Endothelial cell of umbilical vein (primary cell): ENCODE measurements around the gene CFAP46. TPM values are rescaled to one million over a fixed set of nuclear protein-coding genes. Genes with fewer than 3 reads are reported as not detected.

ENCODE experiments used
- BruUV-seq: library from RNA; stranded (reverse); fragments of 400-500 nt; replicated peaks from 2 replicates; lab custom pipeline; 2021; lab: Mats Ljungman, UMichigan
- CTCF ChIA-PET: fragments of 300-600, 350-600 bp; sonication (Branson Sonifier 250); formaldehyde crosslinking; loops from one replicate; lab custom pipeline; 2021; ENCODE audit warnings: antibody characterized with exemption, inconsistent platforms; lab: Charles Lee
- POLR2A ChIA-PET: fragments of 300-600, 350-600 bp; sonication (Branson Sonifier 250); formaldehyde crosslinking; loops from one replicate; lab custom pipeline; 2021; ENCODE audit warnings: antibody characterized with exemption, inconsistent platforms; lab: Charles Lee
- DNase-seq: peaks from one replicate; pipeline ENCODE4 v3.0.0-alpha.2; 2011; ENCODE audit warnings: low read depth, low spot score
- FAIRE-seq: peaks from 2 replicates; lab custom pipeline; 2011; peaks lifted over from hg19 to GRCh38; lab: Jason Lieb, UNC
- H2AFZ ChIP-seq: 2 replicates; pipeline ENCODE4 v1.6.0; 2012; ENCODE audit warnings: low read depth, low read length, control low read depth, inconsistent platforms
- H3K27ac ChIP-seq: 2 replicates; pipeline ENCODE4 v1.5.1; 2011; ENCODE audit warnings: low read depth, mild to moderate bottlenecking, control low read depth, low read length, moderate library complexity; ENCODE audit not compliant: insufficient read depth
- H3K27me3 ChIP-seq, 2 experiments: 2 replicates each; pipeline versions ENCODE4 v1.6.0 to v1.6.1; 2011; ENCODE audit warnings: low read length in 2 of 2, mixed read lengths in 1 of 2; ENCODE audit not compliant: control insufficient read depth in 2 of 2, insufficient read depth in 2 of 2
- H3K36me3 ChIP-seq, 2 experiments: 2 replicates in 1 of 2; 3 replicates in 1 of 2; pipeline ENCODE4 v1.5.1; 2011; ENCODE audit warnings: low read length in 2 of 2, mild to moderate bottlenecking in 1 of 2, moderate library complexity in 1 of 2; ENCODE audit not compliant: control insufficient read depth in 2 of 2, insufficient read depth in 2 of 2; ENCODE audit errors: extremely low read depth in 1 of 2
- H3K4me1 ChIP-seq: 3 replicates; pipeline ENCODE4 v1.5.1; 2011; ENCODE audit warnings: mild to moderate bottlenecking, low read length; ENCODE audit not compliant: control insufficient read depth, insufficient read depth; ENCODE audit errors: extremely low read depth
- H3K4me2 ChIP-seq: 2 replicates; pipeline ENCODE4 v1.6.1; 2011; ENCODE audit warnings: low read length, control low read depth, mixed read lengths; ENCODE audit not compliant: insufficient read depth
- H3K4me3 ChIP-seq, 3 experiments: fragments of 200-600 bp in 1 of 3; sonication (generic), shearing (Covaris generic) in 1 of 3; replicated peaks in 1 of 3; 2 replicates each; pipeline ENCODE4 v1.5.1; 2011 to 2016; ENCODE audit warnings: control low read depth in 3 of 3, low read length in 3 of 3, mild to moderate bottlenecking in 2 of 3, inconsistent platforms in 1 of 3, low read depth in 1 of 3, moderate library complexity in 1 of 3; ENCODE audit not compliant: insufficient read depth in 1 of 3
- H3K79me2 ChIP-seq: 2 replicates; pipeline ENCODE4 v1.6.0; 2012; ENCODE audit warnings: low read length, inconsistent platforms; ENCODE audit not compliant: control insufficient read depth, insufficient read depth
- H3K9ac ChIP-seq: replicated peaks from 2 replicates; pipeline ENCODE3; 2011; ENCODE audit warnings: low read length, control low read depth; ENCODE audit not compliant: insufficient read depth; ENCODE audit errors: extremely low read depth
- H3K9me1 ChIP-seq: replicated peaks from 3 replicates; pipeline ENCODE4 v1.6.0; 2011; ENCODE audit warnings: mild to moderate bottlenecking, low read length; ENCODE audit not compliant: control insufficient read depth, insufficient read depth; ENCODE audit errors: extremely low read depth
- H3K9me3 ChIP-seq: replicated peaks from 2 replicates; pipeline ENCODE4 v1.5.1; 2012; ENCODE audit warnings: low read length, inconsistent platforms; ENCODE audit not compliant: control insufficient read depth, insufficient read depth
- H4K20me1 ChIP-seq: replicated peaks from 2 replicates; pipeline ENCODE3; 2011; ENCODE audit warnings: mild to moderate bottlenecking, low read length; ENCODE audit not compliant: control insufficient read depth, insufficient read depth; ENCODE audit errors: extremely low read depth
- CTCF ChIP-seq, 2 donors: IDR thresholded peaks; 1 replicate in 1 of 2; 2 replicates in 1 of 2; pipeline ENCODE4 v1.5.1; 2011; ENCODE audit warnings: low read length in 2 of 2, mild to moderate bottlenecking in 2 of 2, moderate library complexity in 2 of 2, control low read depth in 1 of 2, inconsistent platforms in 1 of 2, low read depth in 1 of 2; ENCODE audit not compliant: insufficient read depth in 1 of 2; ENCODE audit errors: extremely low read depth in 1 of 2
- FOS ChIP-seq: IDR thresholded peaks from 2 replicates; pipeline ENCODE4 v1.6.1; 2011; ENCODE audit warnings: mild to moderate bottlenecking, low read length, moderate library complexity, borderline replicate concordance; ENCODE audit not compliant: insufficient read depth
- GATA2 ChIP-seq: IDR thresholded peaks from 2 replicates; pipeline ENCODE4 v1.7.0; 2011; ENCODE audit warnings: low read depth, mild to moderate bottlenecking, moderate library complexity, mixed read lengths, low read length; ENCODE audit not compliant: insufficient read length, insufficient read depth
- MAX ChIP-seq: IDR thresholded peaks from 2 replicates; pipeline ENCODE4 v1.6.1; 2011; ENCODE audit not compliant: insufficient read depth, insufficient read length
- MYC ChIP-seq: IDR thresholded peaks from one replicate; pipeline ENCODE4 v1.6.1; 2011; ENCODE audit warnings: mild to moderate bottlenecking, low read depth, low read length
- POLR2A ChIP-seq: IDR thresholded peaks from 2 replicates; pipeline ENCODE4 v1.6.1; 2012; ENCODE audit warnings: low read depth, mild to moderate bottlenecking, control low read depth, low read length
- POLR2AphosphoS5 ChIP-seq: IDR thresholded peaks from 2 replicates; pipeline ENCODE4 v1.6.1; 2012; ENCODE audit warnings: low read depth, mild to moderate bottlenecking, control low read depth, low read length, moderate library complexity; ENCODE audit not compliant: insufficient read depth
- dilution Hi-C: fragments of 300-500 bp; cut with MboI; formaldehyde crosslinking; loops from one replicate; pipeline ENCODE4 v1.15.0; 2019; ENCODE audit warnings: low sequenced_read_pairs; ENCODE audit not compliant: extremely low pct_ligation_motif_present
- intact Hi-C: fragments of 100-400 bp; cut with micrococcal nuclease; formaldehyde crosslinking; loops from one replicate; pipeline ENCODE4 v1.10.0; 2022
- polyA plus RNA-seq, 4 experiments: library from polyadenylated mRNA; depleted of rRNA in 3 of 4; stranded (reverse) in 3 of 4; unstranded in 1 of 4; fragments of >200 nt; gene quantifications; 2 replicates each; pipeline versions ENCODE4 v1.2.1 to v1.2.3, GENCODE V29; 2011 to 2012; ENCODE audit warnings: missing spikeins in 1 of 4
- total RNA-seq: library from RNA; stranded (reverse); gene quantifications from 2 replicates; pipeline ENCODE4 v1.2.3, GENCODE V29; 2021

Gene CFAP46
- total and polyA plus RNA-seq, 2 donors (not counting 3 experiments of a cell fraction or from before 2014, with no cell fraction given), result 0.75 to 0.98 TPM

GRCh38 chr10:132906836-132907235 is 35.5 kb downstream of the CFAP46 start:
- Histone ChIP-seq H4K20me1 (no peaks in the 10 kb centered on the region), H3K4me3 (no peak overlapping the region), H3K9me3 (no peaks in the 10 kb centered on the region), H2AFZ (no peak overlapping the region), H3K4me1 (no peaks in the 10 kb centered on the region), H3K9ac (no peak overlapping the region), H3K9me1 (no peaks in the 10 kb centered on the region), H3K79me2 (no peaks in the 10 kb centered on the region), H3K36me3 (no peaks in the 10 kb centered on the region), H3K4me2 (no peak overlapping the region), H3K27me3 (no peaks in the 10 kb centered on the region), H3K27ac (no peak overlapping the region)
- DNase-seq (no peak), FAIRE-seq (no peak)
- TF ChIP-seq FOS (no peak), POLR2A (no peak), CTCF (IDR thresholded peaks at IDR 0.05; ENCODE audit: extremely low read depth in 1 of 2, insufficient read depth in 1 of 2, low read depth in 1 of 2, low read length in 2 of 2) (no peak), POLR2AphosphoS5 (no peak), GATA2 (no peak), MAX (no peak), MYC (no peak)
- no TSS peak for BruUV-seq
- intact Hi-C loops (no loop called here), dilution Hi-C loops (no loop called here)
- CTCF ChIA-PET, result no interaction called here
- POLR2A ChIA-PET, result no interaction called here
